OCI-LY7 (cell line): ENCODE results near the gene MRFAP1L1.

Experiments
- EZH2phosphoT487 ChIP-seq: fragments of 200-600 bp; sonication (generic); IDR thresholded peaks from 2 replicates; pipeline ENCODE4 v1.6.1; 2018; ENCODE audit warnings: low read depth, borderline replicate concordance, mild to moderate bottlenecking, mixed run types, antibody characterized with exemption, low read length, moderate library complexity, mixed read lengths
- TF ChIP-seq, protein P1 (sequence below): fragments of 200-600 bp; sonication (generic); conservative IDR thresholded peaks from 2 replicates; pipeline ENCODE4 v1.5.1; 2014; ENCODE audit warnings: mild to moderate bottlenecking, antibody characterized with exemption, low read length, moderate library complexity, mixed read lengths

- TF ChIP-seq, protein P1, sequence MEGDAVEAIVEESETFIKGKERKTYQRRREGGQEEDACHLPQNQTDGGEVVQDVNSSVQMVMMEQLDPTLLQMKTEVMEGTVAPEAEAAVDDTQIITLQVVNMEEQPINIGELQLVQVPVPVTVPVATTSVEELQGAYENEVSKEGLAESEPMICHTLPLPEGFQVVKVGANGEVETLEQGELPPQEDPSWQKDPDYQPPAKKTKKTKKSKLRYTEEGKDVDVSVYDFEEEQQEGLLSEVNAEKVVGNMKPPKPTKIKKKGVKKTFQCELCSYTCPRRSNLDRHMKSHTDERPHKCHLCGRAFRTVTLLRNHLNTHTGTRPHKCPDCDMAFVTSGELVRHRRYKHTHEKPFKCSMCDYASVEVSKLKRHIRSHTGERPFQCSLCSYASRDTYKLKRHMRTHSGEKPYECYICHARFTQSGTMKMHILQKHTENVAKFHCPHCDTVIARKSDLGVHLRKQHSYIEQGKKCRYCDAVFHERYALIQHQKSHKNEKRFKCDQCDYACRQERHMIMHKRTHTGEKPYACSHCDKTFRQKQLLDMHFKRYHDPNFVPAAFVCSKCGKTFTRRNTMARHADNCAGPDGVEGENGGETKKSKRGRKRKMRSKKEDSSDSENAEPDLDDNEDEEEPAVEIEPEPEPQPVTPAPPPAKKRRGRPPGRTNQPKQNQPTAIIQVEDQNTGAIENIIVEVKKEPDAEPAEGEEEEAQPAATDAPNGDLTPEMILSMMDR, result no peak
- TF ChIP-seq EZH2phosphoT487, result no peak
Measured at GRCh38 chr4:6719611-6720179, 10.0 kb upstream of the MRFAP1L1 start.
